GM23338 (cell line): ENCODE measurements around the gene CDCA7. TPM values are rescaled to one million over a fixed set of nuclear protein-coding genes. Genes with fewer than 3 reads are reported as not detected.

ENCODE experiments used
- ATAC-seq: fragments of 200-7000 bp; cut with Tn5 transposase; 3 replicates; pipeline ENCODE4 v1.9.1; 2020
- DNase-seq: peaks from one replicate; pipeline ENCODE4 v3.0.0-alpha.2; 2015; ENCODE audit warnings: low spot score
- H2AFZ ChIP-seq: fragments of 200-600 bp; sonication (generic); 2 replicates; pipeline ENCODE4 v1.8.0; 2016; ENCODE audit warnings: antibody characterized with exemption, mild to moderate bottlenecking, moderate library complexity
- H3F3A ChIP-seq: fragments of 200-600 bp; sonication (generic); replicated peaks from 2 replicates; pipeline ENCODE4 v1.8.0; 2017; ENCODE audit warnings: antibody characterized with exemption, mixed run types, low read depth
- H3K27ac ChIP-seq: fragments of 200-600 bp; sonication (generic); 2 replicates; pipeline ENCODE4 v1.6.1; 2016; ENCODE audit warnings: low read depth
- H3K27me3 ChIP-seq: fragments of 200-600 bp; sonication (generic); 2 replicates; pipeline ENCODE4 v1.8.0; 2016; ENCODE audit warnings: mild to moderate bottlenecking, mixed run types, moderate library complexity; ENCODE audit not compliant: insufficient read depth
- H3K36me3 ChIP-seq: fragments of 200-600 bp; sonication (generic); 2 replicates; pipeline ENCODE4 v1.8.0; 2016; ENCODE audit warnings: mild to moderate bottlenecking; ENCODE audit not compliant: insufficient read depth
- H3K4me1 ChIP-seq: fragments of 200-600 bp; sonication (generic); 2 replicates; pipeline ENCODE4 v1.8.0; 2016; ENCODE audit warnings: mild to moderate bottlenecking, moderate library complexity; ENCODE audit not compliant: insufficient read depth
- H3K4me2 ChIP-seq: fragments of 200-600 bp; sonication (generic); 2 replicates; pipeline ENCODE4 v1.7.1; 2017; ENCODE audit warnings: mixed run types
- H3K4me3 ChIP-seq: fragments of 200-600 bp; sonication (generic); 2 replicates; pipeline ENCODE4 v1.6.1; 2016; ENCODE audit warnings: mixed run types
- H3K79me2 ChIP-seq: fragments of 200-600 bp; sonication (generic); replicated peaks from 2 replicates; pipeline ENCODE4 v1.8.0; 2017; ENCODE audit warnings: mild to moderate bottlenecking; ENCODE audit not compliant: insufficient read depth
- H3K9me2 ChIP-seq: fragments of 200-600 bp; sonication (generic); 2 replicates; pipeline ENCODE4 v1.8.0; 2017; ENCODE audit not compliant: insufficient read depth
- H4K20me1 ChIP-seq: fragments of 200-600 bp; sonication (generic); replicated peaks from 2 replicates; pipeline ENCODE4 v1.8.0; 2017; ENCODE audit warnings: mild to moderate bottlenecking; ENCODE audit not compliant: insufficient read depth
- H3K27ac Mint-ChIP-seq: 2 replicates; pipeline ENCODE4 v1.8.0; 2020; ENCODE audit warnings: inconsistent platforms, mild to moderate bottlenecking, moderate library complexity, mixed read lengths
- H3K27me3 Mint-ChIP-seq: 3 replicates; pipeline ENCODE4 v1.8.0; 2022; ENCODE audit warnings: low read depth, mild to moderate bottlenecking, moderate library complexity, mixed read lengths, inconsistent platforms; ENCODE audit not compliant: insufficient read depth, poor library complexity
- H3K36me3 Mint-ChIP-seq: 3 replicates; pipeline ENCODE4 v1.8.0; 2021; ENCODE audit warnings: low read depth, mild to moderate bottlenecking, inconsistent platforms, moderate library complexity, mixed read lengths
- H3K4me1 Mint-ChIP-seq: 3 replicates; pipeline ENCODE4 v1.8.0; 2020; ENCODE audit warnings: mild to moderate bottlenecking, inconsistent platforms, mixed read lengths
- H3K4me3 Mint-ChIP-seq: 3 replicates; pipeline ENCODE4 v1.8.0; 2021; ENCODE audit warnings: moderate library complexity, mild to moderate bottlenecking, inconsistent platforms, mixed read lengths
- H3K9me3 Mint-ChIP-seq: 3 replicates; pipeline ENCODE4 v1.8.0; 2020; ENCODE audit warnings: moderate library complexity, mild to moderate bottlenecking, inconsistent platforms, mixed read lengths
- CREB1 ChIP-seq: fragments of 250-450 bp; sonication (Bioruptor Pico); IDR thresholded peaks from 2 replicates; pipeline ENCODE4 v1.5.0; 2020; ENCODE audit warnings: low read depth, mild to moderate bottlenecking, moderate library complexity
- EZH2 ChIP-seq: fragments of 200-600 bp; sonication (generic); IDR thresholded peaks from one replicate; pipeline ENCODE4 v1.8.0; 2017; ENCODE audit warnings: antibody characterized with exemption, mild to moderate bottlenecking, low read depth; ENCODE audit not compliant: unreplicated experiment
- EZH2phosphoT487 ChIP-seq: fragments of 200-600 bp; sonication (generic); IDR thresholded peaks from one replicate; pipeline ENCODE4 v1.8.1; 2018; ENCODE audit warnings: antibody characterized with exemption; ENCODE audit not compliant: unreplicated experiment
- JUNB ChIP-seq: IDR thresholded peaks from one replicate; pipeline ENCODE4 v1.6.1; 2016; ENCODE audit warnings: antibody characterized with exemption; ENCODE audit not compliant: unreplicated experiment
- NANOG ChIP-seq: IDR thresholded peaks from 2 replicates; pipeline ENCODE4 v1.6.1; 2016; ENCODE audit warnings: antibody characterized with exemption, borderline replicate concordance
- POLR2AphosphoS5 ChIP-seq: IDR thresholded peaks from 2 replicates; pipeline ENCODE4 v1.6.1; 2016; ENCODE audit warnings: antibody characterized with exemption, low read depth
- REST ChIP-seq: IDR thresholded peaks from one replicate; pipeline ENCODE4 v1.6.1; 2018; ENCODE audit warnings: antibody characterized with exemption; ENCODE audit not compliant: unreplicated experiment
- STAT1 ChIP-seq: IDR thresholded peaks from one replicate; pipeline ENCODE4 v1.6.1; 2016; ENCODE audit warnings: antibody characterized with exemption; ENCODE audit not compliant: unreplicated experiment
- ZNF114 ChIP-seq: fragments of 250-450 bp; sonication (Bioruptor Pico); IDR thresholded peaks from 2 replicates; pipeline ENCODE4 v1.5.0; 2020; ENCODE audit warnings: mild to moderate bottlenecking, moderate library complexity
- ZNF331 ChIP-seq: fragments of 250-450 bp; sonication (Bioruptor Pico); IDR thresholded peaks from 2 replicates; pipeline ENCODE4 v1.5.0; 2020; ENCODE audit warnings: low read depth, mild to moderate bottlenecking, moderate library complexity
- ZNF462 ChIP-seq: fragments of 250-450 bp; sonication (Bioruptor Pico); IDR thresholded peaks from 2 replicates; pipeline ENCODE4 v1.5.0; 2020; ENCODE audit warnings: mild to moderate bottlenecking, moderate library complexity
- polyA plus RNA-seq: library from polyadenylated mRNA; unstranded; fragments of >200 nt; fragmentation: Nextera tagmentation; extraction: Ambion mirVana; gene quantifications from 2 replicates; pipeline ENCODE4 v1.2.1, GENCODE V29; 2016
- total RNA-seq: library from RNA; depleted of rRNA; stranded (reverse); fragments of >200 nt; shearing (Covaris generic); gene quantifications from 2 replicates; pipeline ENCODE4 v1.2.3, GENCODE V29; 2014
- TF ChIP-seq, protein P1 (sequence below): IDR thresholded peaks from 2 replicates; pipeline ENCODE4 v1.6.1; 2016; ENCODE audit warnings: antibody characterized with exemption
- TF ChIP-seq, protein P2 (sequence below), 2 experiments: fragments of 200-600 bp in 1 of 2; sonication (generic) in 1 of 2; conservative IDR thresholded peaks; 2 replicates each; pipeline versions ENCODE4 v1.5.1 to v1.6.1; 2016 to 2017; ENCODE audit warnings: antibody characterized with exemption in 2 of 2, low read depth in 2 of 2, mild to moderate bottlenecking in 2 of 2, moderate library complexity in 1 of 2

CDCA7 gene
- total and polyA plus RNA-seq, 2 experiments from 2014 or later: 63.7 to 95.5 TPM

DNA sequence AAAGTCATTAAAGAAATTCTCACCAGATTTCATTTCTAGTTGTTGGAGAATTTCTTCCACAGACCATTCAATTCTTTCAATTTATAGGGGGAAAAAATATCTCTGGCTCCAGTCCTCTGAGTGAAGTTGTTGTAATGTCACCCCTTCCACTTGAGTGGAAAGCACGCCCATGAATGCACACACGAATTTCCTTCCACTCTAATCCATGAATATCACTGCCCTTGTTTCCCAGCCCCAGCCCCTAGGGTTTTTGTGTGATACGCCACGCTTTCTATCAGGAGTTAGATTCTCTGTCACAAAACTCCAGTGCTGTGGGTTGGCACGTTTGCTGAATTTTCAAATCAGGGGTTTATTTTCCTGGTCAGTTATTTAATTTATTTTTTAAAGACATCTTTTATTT is 38.1 kb downstream of the CDCA7 start:
- H2AFZ ChIP-seq: no peak overlapping the region
- H3K4me3 ChIP-seq: no peak overlapping the region
- H3K27me3 ChIP-seq: no peaks in the 10 kb centered on the region
- Mint-ChIP-seq H3K36me3 (no peaks in the 10 kb centered on the region), H3K27ac (no peak overlapping the region), H3K4me1 (peaks cover 41% of the 10 kb centered on the region), H3K9me3 (no peaks in the 10 kb centered on the region), H3K4me3 (no peak overlapping the region), H3K27me3 (peaks cover 1% of the 10 kb centered on the region)
- H3K4me2 ChIP-seq: peak overlapping the region; percentile 1; the same call in 1 of the 2 replicates
- peaks cover 22% of the 10 kb centered on the region for H3K4me1 ChIP-seq
- H3K27ac ChIP-seq: no peak overlapping the region
- no peaks in the 10 kb centered on the region for H3F3A ChIP-seq
- no peaks in the 10 kb centered on the region for H4K20me1 ChIP-seq
- TF ChIP-seq CREB1: no peak
- TF ChIP-seq, protein P1, sequence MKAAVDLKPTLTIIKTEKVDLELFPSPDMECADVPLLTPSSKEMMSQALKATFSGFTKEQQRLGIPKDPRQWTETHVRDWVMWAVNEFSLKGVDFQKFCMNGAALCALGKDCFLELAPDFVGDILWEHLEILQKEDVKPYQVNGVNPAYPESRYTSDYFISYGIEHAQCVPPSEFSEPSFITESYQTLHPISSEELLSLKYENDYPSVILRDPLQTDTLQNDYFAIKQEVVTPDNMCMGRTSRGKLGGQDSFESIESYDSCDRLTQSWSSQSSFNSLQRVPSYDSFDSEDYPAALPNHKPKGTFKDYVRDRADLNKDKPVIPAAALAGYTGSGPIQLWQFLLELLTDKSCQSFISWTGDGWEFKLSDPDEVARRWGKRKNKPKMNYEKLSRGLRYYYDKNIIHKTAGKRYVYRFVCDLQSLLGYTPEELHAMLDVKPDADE: no peak
- no peak for TF ChIP-seq REST
- TF ChIP-seq ZNF114 (CRISPR knock-in tag): no peak
- no peak for TF ChIP-seq ZNF331 (CRISPR knock-in tag)
- TF ChIP-seq STAT1: no peak
- no peak for TF ChIP-seq EZH2phosphoT487
- TF ChIP-seq POLR2AphosphoS5: no peak
- no peak for TF ChIP-seq EZH2
- no peak for TF ChIP-seq ZNF462
- TF ChIP-seq JUNB: no peak
- no peak for TF ChIP-seq NANOG
- TF ChIP-seq, protein P2, sequence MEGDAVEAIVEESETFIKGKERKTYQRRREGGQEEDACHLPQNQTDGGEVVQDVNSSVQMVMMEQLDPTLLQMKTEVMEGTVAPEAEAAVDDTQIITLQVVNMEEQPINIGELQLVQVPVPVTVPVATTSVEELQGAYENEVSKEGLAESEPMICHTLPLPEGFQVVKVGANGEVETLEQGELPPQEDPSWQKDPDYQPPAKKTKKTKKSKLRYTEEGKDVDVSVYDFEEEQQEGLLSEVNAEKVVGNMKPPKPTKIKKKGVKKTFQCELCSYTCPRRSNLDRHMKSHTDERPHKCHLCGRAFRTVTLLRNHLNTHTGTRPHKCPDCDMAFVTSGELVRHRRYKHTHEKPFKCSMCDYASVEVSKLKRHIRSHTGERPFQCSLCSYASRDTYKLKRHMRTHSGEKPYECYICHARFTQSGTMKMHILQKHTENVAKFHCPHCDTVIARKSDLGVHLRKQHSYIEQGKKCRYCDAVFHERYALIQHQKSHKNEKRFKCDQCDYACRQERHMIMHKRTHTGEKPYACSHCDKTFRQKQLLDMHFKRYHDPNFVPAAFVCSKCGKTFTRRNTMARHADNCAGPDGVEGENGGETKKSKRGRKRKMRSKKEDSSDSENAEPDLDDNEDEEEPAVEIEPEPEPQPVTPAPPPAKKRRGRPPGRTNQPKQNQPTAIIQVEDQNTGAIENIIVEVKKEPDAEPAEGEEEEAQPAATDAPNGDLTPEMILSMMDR (conservative IDR thresholded peaks at IDR 0.05; ENCODE audit: low read depth in 2 of 2): no peak
- H3K9me2 ChIP-seq: no peaks in the 10 kb centered on the region
- H3K79me2 ChIP-seq: no peaks in the 10 kb centered on the region
- no peaks in the 10 kb centered on the region for H3K36me3 ChIP-seq
- DNase-seq (no peak), ATAC-seq (no peak)
